Esophagus squamous epithelium (tissue), 5 donors: ENCODE data around the gene ZBTB8B. TPM values are rescaled to one million over a fixed set of nuclear protein-coding genes. Genes with fewer than 3 reads are reported as not detected.
"Not testable (repeated sequence)": the region's sequence is repeated elsewhere in the genome, so short reads cannot be mapped to it uniquely, and the experiment has no call there.

Source experiments
- DNase-seq: peaks from one replicate; lab custom pipeline; 2025; lab: John Stamatoyannopoulos, UW
- H3K27ac ChIP-seq, 4 donors: fragments of 200-600 bp; sonication (generic); one replicate each; pipeline ENCODE4 v1.5.1; 2016 to 2019; ENCODE audit warnings: mild to moderate bottlenecking in 1 of 4
- H3K27me3 ChIP-seq, 4 donors: fragments of 200-600 bp; sonication (generic); 1 replicate in 3 of 4; 2 replicates in 1 of 4; pipeline versions ENCODE4 v1.5.1 to v1.6.0; 2017 to 2021; ENCODE audit warnings: antibody characterized with exemption in 1 of 4
- H3K36me3 ChIP-seq, 3 donors: fragments of 200-600 bp; sonication (generic); one replicate each; pipeline ENCODE4 v1.5.1; 2016 to 2019
- H3K4me1 ChIP-seq, 3 donors: fragments of 200-600 bp; sonication (generic); one replicate each; pipeline ENCODE4 v1.5.1; 2017 to 2019
- H3K4me3 ChIP-seq, 4 donors: fragments of 200-600 bp; sonication (generic); 1 replicate in 3 of 4; 2 replicates in 1 of 4; pipeline ENCODE4 v1.5.1; 2016 to 2019; ENCODE audit warnings: mild to moderate bottlenecking in 2 of 4, moderate library complexity in 1 of 4
- H3K9me3 ChIP-seq, 3 donors: fragments of 200-600 bp; sonication (generic); one replicate each; pipeline ENCODE4 v1.5.1; 2016 to 2019
- POLR2A ChIP-seq, 4 donors: fragments of 450-650 bp; IDR thresholded peaks; one replicate each; pipeline ENCODE4 v1.6.1; 2017; ENCODE audit warnings: antibody characterized with exemption in 4 of 4, mild to moderate bottlenecking in 4 of 4, moderate library complexity in 3 of 4
- WGBS, 2 donors: methylation state at CpG; one replicate each; pipeline ENCODE4 v1.1.5; 2018; 5-methylcytosine and 5-hydroxymethylcytosine counted together
- intact Hi-C: fragments of 100-400 bp; cut with DNase I; formaldehyde crosslinking; loops from one replicate; pipeline ENCODE4 v1.15.0; 2022
- total RNA-seq, 4 donors: library from RNA; depleted of rRNA; stranded (reverse); fragments of >200 nt; gene quantifications; one replicate each; pipeline ENCODE4 v1.1.0, GENCODE V29; 2016
- TF ChIP-seq, protein P1 (sequence below), 6 experiments: fragments of 450-650 bp in 4 of 6; fragments of 200-600 bp in 2 of 6; sonication (generic) in 2 of 6; IDR thresholded peaks; one replicate each; pipeline ENCODE4 v1.5.1; 2016 to 2019; ENCODE audit warnings: antibody characterized with exemption in 6 of 6, mild to moderate bottlenecking in 4 of 6, moderate library complexity in 4 of 6
- donor health status: DM: yes; HTN: yes; CAD: no.

ZBTB8B gene
- total RNA-seq, 4 donors from 2014 or later: not detected

DNA sequence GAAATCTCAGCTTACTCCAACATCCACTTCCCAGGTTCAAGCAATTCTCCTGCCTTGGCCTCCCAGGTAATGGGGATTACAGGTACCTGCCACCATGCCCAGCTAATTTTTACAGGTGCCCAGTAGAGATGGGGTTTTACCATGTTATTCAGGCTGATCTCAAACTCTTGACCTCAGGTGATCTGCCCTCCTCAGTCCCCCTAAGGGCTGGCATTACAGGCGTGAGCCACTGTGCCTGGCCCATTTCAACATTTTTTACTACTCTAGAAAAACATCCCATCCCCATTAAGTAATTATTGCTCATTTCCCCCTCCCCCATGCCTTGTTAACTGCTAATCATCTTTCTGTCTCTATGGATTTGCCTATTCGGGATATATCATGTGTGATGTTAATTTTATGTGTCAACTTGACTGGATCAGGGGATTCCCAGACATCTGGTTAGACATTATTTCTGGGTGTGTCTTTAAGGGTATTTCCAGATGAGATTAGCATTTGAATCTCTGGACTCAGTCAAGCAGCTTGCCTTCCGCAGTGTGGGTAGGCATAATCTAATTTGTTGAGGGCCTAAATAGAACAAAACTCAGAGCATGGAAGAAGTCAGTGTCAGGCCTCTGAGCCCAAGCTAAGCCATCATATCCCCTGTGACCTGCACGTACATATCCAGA lies 33.0 kb upstream of the ZBTB8B start:
- H3K27me3 ChIP-seq: peaks cover 0 to 21% (median 0%) of the 10 kb centered on the region in 4 donors
- no peaks in the 10 kb centered on the region for H3K36me3 ChIP-seq
- DNase-seq: no peak
- H3K9me3 ChIP-seq: no peaks in the 10 kb centered on the region
- 23 to 42% methylated on average over 4 of the region's 4 CpGs for WGBS, 2 donors
- no peak overlapping the region for H3K4me3 ChIP-seq
- TF ChIP-seq POLR2A (IDR thresholded peaks at IDR 0.05): no peak
- TF ChIP-seq, protein P1, sequence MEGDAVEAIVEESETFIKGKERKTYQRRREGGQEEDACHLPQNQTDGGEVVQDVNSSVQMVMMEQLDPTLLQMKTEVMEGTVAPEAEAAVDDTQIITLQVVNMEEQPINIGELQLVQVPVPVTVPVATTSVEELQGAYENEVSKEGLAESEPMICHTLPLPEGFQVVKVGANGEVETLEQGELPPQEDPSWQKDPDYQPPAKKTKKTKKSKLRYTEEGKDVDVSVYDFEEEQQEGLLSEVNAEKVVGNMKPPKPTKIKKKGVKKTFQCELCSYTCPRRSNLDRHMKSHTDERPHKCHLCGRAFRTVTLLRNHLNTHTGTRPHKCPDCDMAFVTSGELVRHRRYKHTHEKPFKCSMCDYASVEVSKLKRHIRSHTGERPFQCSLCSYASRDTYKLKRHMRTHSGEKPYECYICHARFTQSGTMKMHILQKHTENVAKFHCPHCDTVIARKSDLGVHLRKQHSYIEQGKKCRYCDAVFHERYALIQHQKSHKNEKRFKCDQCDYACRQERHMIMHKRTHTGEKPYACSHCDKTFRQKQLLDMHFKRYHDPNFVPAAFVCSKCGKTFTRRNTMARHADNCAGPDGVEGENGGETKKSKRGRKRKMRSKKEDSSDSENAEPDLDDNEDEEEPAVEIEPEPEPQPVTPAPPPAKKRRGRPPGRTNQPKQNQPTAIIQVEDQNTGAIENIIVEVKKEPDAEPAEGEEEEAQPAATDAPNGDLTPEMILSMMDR (IDR thresholded peaks at IDR 0.05): no peak
- intact Hi-C loops: no loop called here
- peaks cover 0 to 5% (median under 1%) of the 10 kb centered on the region in 3 donors for H3K4me1 ChIP-seq
- H3K27ac ChIP-seq: no peak overlapping the region

DNA sequence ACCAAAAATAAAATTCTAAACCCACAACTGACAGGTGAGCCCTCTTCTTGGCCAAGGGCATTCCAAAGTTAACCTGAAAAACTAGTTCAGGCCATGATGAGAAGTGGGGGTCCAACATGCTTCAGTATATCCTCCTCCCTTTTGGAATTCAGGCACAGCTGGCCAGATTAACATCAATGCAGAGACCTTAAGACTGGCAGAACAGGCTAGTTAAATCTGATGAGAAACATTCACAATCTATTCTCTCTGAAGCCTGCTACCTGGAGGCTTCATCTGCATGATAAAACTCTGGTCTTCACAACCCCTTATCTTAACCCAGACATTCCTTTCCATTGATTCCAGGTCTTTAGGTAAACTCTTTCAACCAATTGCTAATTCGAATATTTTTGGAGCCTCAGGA lies 26.7 kb upstream of the ZBTB8B start:
- intact Hi-C loops: no loop called here
- 27 to 77% methylated on average over 1 of the region's 1 CpG for WGBS, 2 donors
- DNase-seq: no peak
- H3K9me3 ChIP-seq: peaks cover 0 to 11% (median 10%) of the 10 kb centered on the region in 3 donors
- TF ChIP-seq POLR2A (IDR thresholded peaks at IDR 0.05): no peak
- TF ChIP-seq, protein P1 (IDR thresholded peaks at IDR 0.05): no peak
- H3K4me3 ChIP-seq: no peak overlapping the region
- no peaks in the 10 kb centered on the region for H3K36me3 ChIP-seq
- H3K4me1 ChIP-seq: no peaks in the 10 kb centered on the region
- H3K27me3 ChIP-seq: peaks cover 0 to 42% (median 2%) of the 10 kb centered on the region in 4 donors
- no peak overlapping the region for H3K27ac ChIP-seq

DNA sequence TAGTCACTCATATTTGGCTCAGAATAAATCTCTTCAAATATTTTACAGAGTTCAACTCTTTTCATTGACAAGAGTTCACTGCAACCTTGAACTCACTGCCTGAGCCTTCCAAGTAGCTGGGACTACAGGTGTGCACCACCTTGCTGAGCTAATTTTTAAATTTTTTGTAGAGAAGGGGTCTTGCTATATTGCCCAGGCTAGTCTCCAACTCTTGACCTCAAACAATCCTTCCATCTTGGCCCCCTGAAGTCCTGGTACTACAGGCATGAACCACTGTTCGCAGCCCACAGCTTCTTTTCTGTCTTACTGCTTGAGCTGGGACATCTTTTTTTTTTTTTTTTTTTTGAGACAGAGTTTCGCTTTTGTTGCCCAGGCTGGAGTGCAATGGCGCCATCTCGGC lies 26.1 kb upstream of the ZBTB8B start:
- H3K4me3 ChIP-seq, H3K36me3 ChIP-seq, DNase-seq, H3K27ac ChIP-seq, H3K4me1 ChIP-seq, intact Hi-C loops: not testable (repeated sequence)
- WGBS, 2 donors: 94 to 100% methylated on average over 3 to 4 of the region's 4 CpGs
- Histone ChIP-seq H3K27me3 (peaks cover 0 to 42% (median 2%) of the 10 kb centered on the region in 4 donors), H3K9me3 (peaks cover 0 to 11% (median 10%) of the 10 kb centered on the region in 3 donors)

DNA sequence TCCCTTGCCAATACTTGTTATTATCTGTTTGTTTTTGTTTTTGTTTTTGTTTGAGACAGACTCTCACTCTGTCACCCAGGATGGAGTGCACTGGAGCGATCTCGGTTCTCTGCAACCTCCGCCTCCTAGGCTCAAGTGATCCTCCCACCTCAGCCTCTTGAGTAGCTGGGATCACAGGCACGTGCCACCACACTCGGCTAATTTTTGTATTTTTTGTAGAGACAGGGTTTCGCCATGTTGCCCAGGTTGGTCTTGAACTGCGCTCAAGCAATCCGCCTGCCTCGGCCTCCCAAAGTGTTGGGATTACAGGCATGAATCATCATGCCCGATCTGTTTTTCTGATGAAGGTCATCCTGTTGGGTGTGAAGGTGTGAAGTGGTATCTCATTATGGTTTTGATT lies 23.4 kb upstream of the ZBTB8B start:
- peaks cover 0 to 11% (median 10%) of the 10 kb centered on the region in 3 donors for H3K9me3 ChIP-seq
- H3K4me3 ChIP-seq, H3K36me3 ChIP-seq, H3K4me1 ChIP-seq, DNase-seq, H3K27ac ChIP-seq, intact Hi-C loops: not testable (repeated sequence)
- 90 to 94% methylated on average over 10 of the region's 10 CpGs for WGBS, 2 donors
- peaks cover 0 to 48% (median 2%) of the 10 kb centered on the region in 4 donors for H3K27me3 ChIP-seq

DNA sequence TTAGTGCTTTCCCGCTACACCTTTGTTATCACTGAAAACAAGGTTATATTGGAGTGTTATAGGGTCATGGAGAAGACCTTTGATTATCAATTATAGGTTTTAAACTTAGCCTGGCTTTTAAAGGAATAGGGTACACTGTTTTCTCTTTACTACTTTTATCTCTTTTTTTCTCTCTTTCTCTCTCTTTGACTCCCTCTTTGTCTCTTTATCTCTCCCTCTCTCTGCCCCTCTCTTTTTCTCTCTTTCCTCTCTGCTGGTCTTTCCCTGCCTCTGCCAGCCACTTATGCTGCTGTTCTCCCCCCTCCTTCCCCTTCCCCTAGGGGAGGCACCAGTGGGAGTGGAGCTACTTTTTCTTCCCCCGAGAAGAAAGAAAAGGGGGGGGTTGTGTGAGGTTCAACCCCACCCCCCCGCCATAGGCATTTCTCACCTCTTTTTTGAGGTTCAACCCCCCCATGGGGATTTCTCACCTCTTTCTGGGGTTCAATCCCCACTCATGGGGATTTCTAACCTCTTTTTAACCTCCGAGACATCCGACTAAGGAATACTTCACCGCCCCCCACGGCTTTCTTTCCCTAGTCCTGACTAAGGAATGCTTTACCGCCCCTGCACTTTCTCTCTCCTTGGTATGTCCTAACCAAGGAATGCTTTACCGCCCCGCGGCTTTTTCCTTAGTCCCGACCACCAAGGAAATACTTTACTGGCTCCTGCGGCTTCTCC lies 17.2 kb upstream of the ZBTB8B start:
- peaks cover 0 to 11% (median 7%) of the 10 kb centered on the region in 3 donors for H3K9me3 ChIP-seq
- no peak overlapping the region for H3K27ac ChIP-seq
- H3K36me3 ChIP-seq: no peaks in the 10 kb centered on the region
- H3K4me1 ChIP-seq: no peaks in the 10 kb centered on the region
- intact Hi-C loops: no loop called here
- no peak for TF ChIP-seq POLR2A (IDR thresholded peaks at IDR 0.05)
- TF ChIP-seq, protein P1 (IDR thresholded peaks at IDR 0.05): no peak
- H3K27me3 ChIP-seq: peaks cover 0 to 35% (median 0%) of the 10 kb centered on the region in 4 donors
- WGBS, 2 donors: 35 to 46% methylated on average over 10 to 13 of the region's 13 CpGs
- peak overlapping the region in 2 of 4 donors; percentile 8 to 41 for H3K4me3 ChIP-seq
- DNase-seq: no peak

DNA sequence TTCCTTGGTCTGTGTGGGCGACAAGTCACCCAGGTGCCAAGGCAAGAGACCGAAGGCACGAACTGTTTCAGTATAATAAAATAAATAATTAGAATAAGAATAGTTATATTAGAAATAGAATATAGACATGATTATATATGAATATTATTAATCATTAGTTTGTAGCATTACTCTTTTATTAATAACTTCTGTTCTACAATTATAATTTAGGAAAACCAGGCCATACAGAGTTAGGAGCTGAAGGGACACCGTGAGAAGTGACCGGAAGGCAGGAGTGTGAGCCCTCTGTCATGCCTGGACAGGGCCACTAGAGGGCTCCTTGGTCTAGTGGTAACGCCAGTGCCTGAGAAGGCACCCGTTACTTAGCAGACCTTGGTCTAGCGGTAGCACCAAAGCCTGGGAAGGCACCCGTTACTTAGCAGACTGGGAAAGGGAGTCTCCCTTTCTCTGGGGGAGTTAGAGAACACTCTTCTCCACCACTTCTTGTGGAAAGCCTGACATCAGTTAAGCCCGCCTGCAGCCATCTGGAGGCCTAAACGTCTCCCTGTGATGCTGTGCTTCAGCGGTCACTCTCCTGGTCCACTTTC lies 16.6 kb upstream of the ZBTB8B start:
- 37 to 49% methylated on average over 9 to 11 of the region's 12 CpGs for WGBS, 2 donors
- Histone ChIP-seq H3K27me3 (peaks cover 0 to 41% (median 0%) of the 10 kb centered on the region in 4 donors), H3K9me3 (peaks cover 0 to 11% (median 7%) of the 10 kb centered on the region in 3 donors), H3K4me3 (peak overlapping the region in 2 of 4 donors; percentile 8 to 41)
- intact Hi-C loops, DNase-seq, H3K27ac ChIP-seq, H3K36me3 ChIP-seq, H3K4me1 ChIP-seq: not testable (repeated sequence)
- TF ChIP-seq, protein P1 (IDR thresholded peaks at IDR 0.05): peak; percentile 19 to 87 (median 80)
